Suprapubic skin (tissue), 4 donors: ENCODE results near the gene PLAC8.

Source experiments
- EP300 ChIP-seq: sonication (generic); formaldehyde crosslinking; IDR thresholded peaks from one replicate; pipeline ENCODE4 v1.6.1; 2017; ENCODE audit warnings: antibody characterized with exemption
- POLR2A ChIP-seq, 2 donors: fragments of 450-650 bp; IDR thresholded peaks; one replicate each; pipeline ENCODE4 v1.6.1; 2017; ENCODE audit warnings: antibody characterized with exemption in 2 of 2, mild to moderate bottlenecking in 2 of 2, moderate library complexity in 2 of 2
- POLR2AphosphoS5 ChIP-seq, 3 donors: sonication (generic); formaldehyde crosslinking; IDR thresholded peaks; one replicate each; pipeline ENCODE4 v1.6.1; 2017; ENCODE audit warnings: antibody characterized with exemption in 3 of 3
- TF ChIP-seq, protein P1 (sequence below), 2 donors: fragments of 200-600 bp in 1 of 2; fragments of 450-650 bp in 1 of 2; sonication (generic) in 1 of 2; IDR thresholded peaks; one replicate each; pipeline ENCODE4 v1.5.1; 2016 to 2019; ENCODE audit warnings: antibody characterized with exemption in 2 of 2, mild to moderate bottlenecking in 1 of 2, moderate library complexity in 1 of 2

DNA sequence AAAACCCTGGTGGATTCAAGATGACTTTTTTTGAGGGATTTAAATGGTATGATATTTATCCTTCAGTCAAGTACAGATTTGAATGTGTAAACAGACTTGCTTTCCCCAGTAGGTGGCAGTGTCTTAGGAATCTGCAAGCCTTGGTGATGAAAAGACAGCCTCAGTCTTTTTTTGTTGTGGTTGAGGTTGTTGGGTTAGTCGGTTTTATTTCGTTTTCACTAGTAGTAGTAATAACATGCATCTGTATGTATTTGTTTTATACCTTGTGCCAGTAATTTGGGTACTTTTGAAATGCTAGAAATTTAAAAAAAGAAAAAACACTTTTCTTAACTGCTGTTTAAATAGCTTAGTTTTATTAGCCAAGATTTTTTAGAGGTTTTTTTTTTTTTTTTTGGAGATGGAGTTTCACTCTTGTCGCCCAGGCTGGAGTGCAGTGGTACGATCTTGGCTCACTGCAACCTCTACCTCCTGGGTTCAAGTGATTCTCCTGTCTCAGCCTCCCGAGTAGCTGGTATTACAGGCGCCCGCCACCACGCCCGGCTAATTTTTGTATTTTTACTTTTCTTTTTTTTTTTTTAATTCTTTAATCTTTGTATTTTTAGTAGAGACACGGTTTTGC is 40.3 kb downstream of the PLAC8 start:
- TF ChIP-seq, protein P1, sequence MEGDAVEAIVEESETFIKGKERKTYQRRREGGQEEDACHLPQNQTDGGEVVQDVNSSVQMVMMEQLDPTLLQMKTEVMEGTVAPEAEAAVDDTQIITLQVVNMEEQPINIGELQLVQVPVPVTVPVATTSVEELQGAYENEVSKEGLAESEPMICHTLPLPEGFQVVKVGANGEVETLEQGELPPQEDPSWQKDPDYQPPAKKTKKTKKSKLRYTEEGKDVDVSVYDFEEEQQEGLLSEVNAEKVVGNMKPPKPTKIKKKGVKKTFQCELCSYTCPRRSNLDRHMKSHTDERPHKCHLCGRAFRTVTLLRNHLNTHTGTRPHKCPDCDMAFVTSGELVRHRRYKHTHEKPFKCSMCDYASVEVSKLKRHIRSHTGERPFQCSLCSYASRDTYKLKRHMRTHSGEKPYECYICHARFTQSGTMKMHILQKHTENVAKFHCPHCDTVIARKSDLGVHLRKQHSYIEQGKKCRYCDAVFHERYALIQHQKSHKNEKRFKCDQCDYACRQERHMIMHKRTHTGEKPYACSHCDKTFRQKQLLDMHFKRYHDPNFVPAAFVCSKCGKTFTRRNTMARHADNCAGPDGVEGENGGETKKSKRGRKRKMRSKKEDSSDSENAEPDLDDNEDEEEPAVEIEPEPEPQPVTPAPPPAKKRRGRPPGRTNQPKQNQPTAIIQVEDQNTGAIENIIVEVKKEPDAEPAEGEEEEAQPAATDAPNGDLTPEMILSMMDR (IDR thresholded peaks at IDR 0.05): peak; percentile 23 to 51
- TF ChIP-seq POLR2A (IDR thresholded peaks at IDR 0.05) (no peak), POLR2AphosphoS5 (IDR thresholded peaks at IDR 0.05) (no peak), EP300 (no peak)
